ENCODE data around the gene P4HA2.

The P4HA2 gene

DNA sequence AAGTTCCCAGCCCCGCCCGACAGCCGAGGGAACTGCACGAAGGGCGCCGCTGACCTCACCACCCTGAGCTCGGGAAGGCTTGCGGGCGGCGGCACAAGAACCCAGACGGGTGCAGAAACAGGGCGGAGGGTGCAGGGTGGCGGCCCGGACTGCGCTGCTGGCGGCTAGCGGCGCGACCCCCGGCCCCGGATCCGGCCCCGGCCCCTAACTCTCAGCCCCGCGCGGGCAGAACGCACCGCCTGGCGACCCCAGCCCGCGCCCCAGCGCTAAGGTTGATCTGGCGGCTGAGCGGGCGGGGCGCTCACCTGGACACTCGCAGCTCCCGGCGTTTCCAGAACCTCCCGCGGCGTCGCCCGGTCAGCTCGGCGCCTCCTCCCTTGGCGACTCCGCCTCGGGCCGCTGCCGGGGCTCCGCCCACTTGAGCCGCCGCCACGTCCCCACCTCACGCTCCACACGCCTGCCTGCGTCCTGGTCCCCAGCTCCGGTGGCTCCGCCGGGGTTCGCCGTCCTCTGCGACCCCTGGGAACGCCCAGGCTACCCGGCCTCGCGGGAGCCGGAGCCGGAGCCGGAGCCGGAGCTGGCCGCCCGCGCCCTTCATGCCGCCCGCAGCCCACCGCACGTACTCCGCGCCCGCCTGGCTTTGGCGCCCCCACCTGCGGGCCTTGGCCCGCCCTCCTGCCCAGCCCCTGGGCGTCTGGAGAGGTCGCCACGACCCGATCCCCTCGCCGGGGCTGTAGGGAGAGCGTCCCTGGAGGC is at the start of gene P4HA2:
Gene P4HA2, minus strand, starts transcription at position 369 of the 756 bp plus-strand sequence. CDS start 9,227 bp downstream, outside the sequence.
- peak; percentile 31 to 47 for DNase-seq

DNA sequence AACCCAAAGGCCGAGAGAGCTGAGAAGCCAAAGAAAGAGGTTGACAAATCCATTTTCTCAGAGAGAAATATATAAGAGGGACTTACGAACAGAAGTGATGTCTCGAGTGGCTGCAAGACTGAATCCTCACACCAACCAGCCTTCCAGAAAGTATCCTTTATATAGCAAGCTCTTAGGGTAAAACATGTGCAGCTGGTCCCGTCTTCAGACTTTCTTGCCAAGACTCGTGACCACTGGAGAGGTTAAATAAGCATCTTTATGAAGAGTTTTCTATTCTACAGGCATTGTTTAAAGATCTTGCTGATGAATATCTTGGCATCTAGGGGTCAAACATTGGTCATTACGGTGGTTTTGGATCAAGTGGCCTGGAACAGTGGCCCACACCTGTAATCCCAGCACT is 49.6 kb upstream of the P4HA2 start:
- no peak for DNase-seq

DNA sequence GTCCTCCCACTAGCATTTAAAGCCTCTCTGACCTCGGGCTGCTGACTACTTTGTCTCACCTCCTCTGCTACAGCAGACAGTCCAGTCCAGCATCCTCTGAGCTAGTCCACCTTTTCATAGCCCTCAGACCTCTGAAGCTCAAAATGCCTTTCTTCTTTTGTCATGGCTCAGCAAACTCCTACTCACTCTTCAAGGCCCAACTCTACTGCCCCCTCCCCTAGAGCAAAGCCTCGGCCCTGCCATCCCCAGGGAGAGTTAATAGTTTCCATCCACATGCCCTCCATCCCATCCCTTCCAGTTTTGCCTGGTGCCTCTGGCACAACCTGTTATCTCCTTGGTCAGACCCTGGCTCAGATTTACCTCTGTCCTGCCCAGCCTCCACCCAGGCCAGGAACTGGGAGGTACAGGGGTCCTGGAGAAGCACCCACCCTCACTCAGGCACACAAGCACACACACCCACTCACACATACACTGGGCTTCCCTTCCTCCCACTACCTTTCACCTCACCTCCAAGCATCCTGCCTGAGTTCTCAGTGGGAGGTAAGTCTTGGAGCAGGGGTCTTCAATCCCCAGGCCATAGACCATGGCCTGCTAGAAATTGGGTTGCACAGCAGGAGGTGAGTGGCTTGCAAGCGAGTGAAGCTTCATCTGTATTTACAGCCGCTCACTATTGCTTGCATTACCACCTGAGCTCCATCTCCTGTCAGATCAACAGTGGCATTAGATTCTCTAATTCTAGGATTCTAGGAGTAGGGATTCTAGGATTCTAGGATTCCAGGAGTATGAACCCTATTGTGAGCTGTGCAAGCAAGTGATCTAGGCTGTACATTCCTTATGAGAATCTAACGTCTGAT is 47.9 kb upstream of the P4HA2 start:
- DNase-seq, result no peak

DNA sequence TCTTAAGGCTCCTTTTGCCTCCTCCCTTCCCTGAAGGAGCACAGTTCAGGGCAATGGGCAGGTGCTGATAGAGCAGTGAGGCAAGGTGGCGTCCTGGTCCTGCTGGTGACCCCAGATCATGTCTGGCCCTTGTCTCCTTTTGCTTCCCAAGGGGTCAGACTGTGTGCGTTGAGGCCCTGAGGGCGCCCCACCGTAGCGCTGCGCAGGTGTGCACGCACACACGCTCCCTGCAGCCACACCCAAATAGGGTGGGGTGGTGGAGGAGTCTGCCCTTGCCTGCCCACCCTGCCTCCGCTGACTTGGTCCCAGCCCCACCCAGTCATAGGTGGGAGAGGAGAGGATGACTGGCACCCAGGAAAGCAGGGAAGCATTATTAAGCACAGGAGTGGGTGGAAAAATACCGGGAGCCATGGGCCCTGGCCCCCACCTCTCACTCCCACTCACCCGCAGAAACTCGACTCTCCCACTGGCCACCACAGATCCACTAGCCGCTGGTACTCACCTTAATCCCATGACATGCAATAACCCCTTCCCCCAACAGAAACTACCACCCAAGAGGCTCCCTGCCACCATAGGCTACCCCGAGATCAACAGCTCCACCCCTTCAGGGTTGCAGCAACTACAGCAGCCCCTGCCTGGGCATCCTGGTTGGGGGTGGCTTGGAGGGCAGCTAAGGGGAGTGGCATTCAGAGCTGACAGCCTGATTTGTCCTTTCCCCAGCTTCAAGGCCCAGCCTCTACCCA is 46.6 kb upstream of the P4HA2 start:
- no peak for DNase-seq

DNA sequence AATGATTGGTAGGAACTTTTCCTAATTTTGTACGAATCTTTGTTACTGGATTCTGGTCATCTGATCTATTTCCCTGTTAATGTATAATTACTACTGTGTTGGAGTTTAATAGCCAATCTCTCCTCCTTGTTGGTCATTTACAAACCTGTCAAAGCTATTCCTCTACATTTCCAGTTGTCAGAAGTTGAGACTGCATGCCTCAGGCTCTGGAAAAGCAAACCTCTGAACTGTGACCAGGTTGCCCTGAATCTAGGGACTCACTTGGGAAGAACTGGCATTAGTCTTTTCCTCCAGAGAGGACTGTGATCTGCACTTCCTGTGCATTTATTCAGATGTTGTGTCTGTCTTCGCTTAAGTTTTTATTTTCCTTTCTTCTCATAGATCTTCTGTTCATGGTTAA is 46.0 kb upstream of the P4HA2 start:
- DNase-seq, result no peak

DNA sequence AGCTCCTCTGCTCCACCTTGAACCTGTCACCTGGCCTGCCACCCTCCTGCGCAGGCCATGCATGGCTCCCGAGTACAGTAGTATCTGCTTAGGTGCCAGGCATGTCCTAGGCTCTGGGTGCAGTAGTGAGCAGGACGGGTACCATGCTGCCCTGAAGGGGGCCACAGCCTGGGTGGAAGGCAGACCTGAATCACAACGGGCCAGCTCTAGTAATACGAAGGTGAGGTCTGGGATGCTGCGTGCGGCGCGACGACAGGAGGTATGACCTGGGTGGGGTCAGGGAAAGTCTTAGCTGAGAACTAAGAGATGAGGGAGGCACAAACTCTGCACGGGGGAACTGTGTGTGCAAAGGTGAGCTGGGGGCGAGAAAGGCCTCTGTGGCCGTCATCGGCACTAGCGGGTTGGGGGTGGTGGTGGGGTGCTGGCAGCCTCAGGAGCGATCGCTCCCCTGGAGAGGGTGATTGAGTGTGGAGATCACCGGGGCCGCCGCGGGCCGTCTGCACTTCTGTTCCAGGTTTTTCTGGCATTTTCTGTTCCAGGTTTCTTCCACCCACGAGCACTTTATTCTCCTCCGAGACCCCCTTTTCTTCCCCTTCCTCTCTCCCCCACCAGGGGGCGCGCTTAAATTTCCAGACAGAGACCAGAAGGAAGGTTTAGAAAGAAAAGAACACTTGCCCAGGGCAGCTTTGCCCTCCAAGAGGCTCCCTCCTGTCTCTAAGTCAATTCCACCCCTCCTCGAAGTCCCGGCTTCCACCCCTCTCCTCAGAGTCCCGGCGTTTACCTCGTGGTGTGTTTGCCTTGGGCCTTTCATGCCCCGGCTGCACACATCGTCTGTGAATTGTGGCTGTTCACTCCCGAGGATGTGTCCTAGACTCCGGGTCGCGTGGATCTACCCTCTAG is 44.9 kb upstream of the P4HA2 start:
- peak; percentile 48 to 67 for DNase-seq

DNA sequence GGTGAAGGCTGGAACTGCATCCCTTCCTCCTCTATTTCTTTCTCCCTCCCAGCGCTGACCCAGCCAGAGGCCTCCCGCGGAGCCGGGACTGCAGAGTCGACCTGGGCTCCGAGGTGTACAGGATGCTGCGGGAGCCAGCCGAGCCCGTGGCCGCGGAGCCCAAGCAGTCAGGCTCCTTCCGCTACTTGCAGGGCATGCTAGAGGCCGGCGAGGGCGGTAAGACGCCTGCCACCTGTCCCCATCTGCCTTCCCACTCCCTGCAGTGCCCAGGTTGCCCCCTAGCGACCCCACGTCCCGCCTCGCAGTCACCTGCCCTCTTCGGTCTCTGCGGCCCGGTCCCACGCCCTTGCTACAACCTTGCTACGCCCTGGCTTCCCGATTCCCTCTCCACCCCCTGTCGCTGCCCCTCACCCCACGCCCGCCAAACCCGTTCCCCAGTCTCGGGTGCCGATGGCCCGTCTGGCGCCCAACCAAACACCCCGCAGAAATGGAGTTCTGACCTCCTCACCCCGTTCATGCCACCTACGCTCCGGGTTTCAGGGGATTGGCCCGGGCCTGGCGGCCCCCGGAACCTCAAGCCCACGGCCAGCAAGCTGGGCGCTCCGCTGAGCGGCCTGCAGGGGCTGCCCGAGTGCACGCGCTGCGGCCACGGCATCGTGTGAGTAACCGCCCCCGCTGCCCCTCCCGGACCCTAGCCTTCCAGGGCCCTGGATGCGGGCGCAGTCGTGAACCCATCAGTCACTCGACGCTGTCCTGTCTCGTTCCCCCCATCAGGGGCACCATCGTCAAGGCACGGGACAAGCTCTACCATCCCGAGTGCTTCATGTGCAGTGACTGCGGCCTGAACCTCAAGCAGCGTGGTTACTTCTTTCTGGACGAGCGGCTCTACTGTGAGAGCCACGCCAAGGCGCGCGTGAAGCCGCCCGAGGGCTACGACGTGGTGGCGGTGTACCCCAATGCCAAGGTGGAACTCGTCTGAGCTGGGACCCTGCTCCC is 43.9 kb upstream of the P4HA2 start:
- DNase-seq, result peak in 1 of 2 donors; percentile 17

DNA sequence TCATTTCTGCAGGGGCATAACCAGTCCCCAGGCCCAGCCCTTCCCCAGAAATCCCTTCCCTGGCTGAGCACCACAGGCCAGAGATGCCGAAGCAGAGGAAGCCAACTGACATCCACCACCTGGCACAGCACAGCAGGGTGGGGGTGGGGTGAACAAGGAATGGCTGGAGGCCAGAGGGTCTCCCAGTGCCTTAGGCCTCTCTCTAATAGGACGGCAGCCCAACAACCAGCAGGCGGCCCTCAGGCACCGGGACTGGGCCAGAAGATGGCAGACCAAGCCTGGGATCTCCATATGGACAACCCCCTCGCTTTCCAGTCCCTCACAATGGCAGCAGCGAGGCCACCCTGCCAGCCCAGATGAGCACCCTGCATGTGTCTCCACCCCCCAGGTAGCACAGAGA is 43.1 kb upstream of the P4HA2 start:
- DNase-seq, result no peak

DNA sequence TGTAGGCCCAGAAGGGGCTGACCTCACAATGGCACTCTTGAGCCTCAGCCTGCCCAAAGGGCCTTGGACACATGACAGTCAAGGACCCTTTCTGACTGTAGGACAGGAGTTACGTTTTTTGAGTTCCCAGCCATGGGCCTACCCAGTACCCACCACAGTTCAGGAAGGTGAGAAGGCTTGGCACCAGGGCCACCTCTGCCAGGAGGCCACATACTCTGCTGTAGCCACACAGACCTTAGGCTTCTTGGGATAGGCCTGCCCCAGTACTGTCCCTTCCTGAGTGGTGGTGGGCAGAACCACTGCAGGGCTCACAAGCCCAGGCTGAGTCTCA is 42.6 kb upstream of the P4HA2 start:
- no peak for DNase-seq

DNA sequence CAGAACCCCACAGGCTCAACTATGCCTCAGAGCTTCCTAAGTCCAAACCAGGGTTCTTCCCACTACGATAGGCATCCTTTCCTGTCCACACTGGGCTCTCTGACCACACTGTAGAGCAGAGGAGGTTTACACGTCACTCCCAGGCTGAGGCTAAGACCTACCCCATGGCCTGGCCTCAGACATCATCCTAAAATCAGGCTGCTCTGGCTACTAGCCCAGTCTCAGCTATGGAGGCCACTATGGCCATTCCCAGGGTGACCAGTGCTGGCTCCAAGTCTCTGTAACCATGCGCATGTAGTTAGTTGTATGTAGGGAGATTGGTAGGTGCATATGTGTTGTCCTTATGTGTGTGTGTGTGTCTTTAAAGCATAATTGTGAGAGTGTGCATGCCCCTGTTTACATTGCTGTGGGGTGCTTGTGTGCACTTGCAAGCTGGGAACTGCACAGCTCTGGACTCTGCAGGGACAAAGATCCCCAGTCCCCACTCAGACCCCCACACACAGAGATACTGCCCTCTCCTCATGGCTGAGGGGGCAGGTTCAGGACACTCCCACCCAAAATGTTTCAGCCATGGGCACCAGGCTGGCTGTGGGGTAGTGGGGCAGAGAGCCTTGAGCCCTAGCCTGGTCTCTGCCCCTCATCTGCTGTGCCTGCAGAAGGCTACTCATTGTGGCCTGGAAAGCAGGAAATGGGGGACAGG is 42.1 kb upstream of the P4HA2 start:
- no peak for DNase-seq

DNA sequence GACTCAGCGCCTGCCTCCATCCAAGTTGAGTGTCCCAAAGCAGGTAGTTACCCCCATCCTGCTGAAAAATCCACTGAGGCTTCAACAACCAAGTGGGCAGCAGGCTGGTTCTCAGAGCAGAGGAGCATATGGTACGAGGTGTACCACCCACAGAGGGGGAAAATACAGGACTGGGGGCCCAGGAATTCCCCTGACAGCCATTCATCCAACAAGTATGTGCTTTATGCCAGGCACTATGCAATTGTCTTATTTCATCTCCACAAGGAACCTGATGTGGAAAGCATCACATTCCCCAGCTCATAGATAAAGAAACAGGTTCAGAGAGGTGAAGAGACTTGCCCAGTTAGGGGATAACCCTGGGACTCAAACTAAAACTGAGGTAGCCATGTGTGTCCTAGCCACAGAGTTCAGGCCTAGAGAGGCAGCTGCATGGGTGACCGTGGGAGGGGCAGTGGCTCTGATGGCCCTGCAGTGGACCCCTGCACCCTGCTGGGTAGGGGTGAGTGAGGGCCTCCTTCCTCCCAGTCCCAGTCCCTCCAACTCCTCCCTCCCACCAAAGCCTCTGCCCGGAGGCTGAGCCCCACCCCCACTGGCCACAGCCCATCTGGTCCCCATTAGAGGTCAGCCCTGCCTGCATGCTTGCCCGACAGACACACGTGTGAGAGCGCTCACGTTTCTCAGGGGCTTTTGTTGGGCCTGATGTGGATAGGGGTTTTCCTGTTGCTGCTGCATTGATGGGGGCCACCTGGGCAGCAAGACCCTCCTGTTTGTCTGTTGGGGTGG is 41.3 kb upstream of the P4HA2 start:
- DNase-seq, result no peak

DNA sequence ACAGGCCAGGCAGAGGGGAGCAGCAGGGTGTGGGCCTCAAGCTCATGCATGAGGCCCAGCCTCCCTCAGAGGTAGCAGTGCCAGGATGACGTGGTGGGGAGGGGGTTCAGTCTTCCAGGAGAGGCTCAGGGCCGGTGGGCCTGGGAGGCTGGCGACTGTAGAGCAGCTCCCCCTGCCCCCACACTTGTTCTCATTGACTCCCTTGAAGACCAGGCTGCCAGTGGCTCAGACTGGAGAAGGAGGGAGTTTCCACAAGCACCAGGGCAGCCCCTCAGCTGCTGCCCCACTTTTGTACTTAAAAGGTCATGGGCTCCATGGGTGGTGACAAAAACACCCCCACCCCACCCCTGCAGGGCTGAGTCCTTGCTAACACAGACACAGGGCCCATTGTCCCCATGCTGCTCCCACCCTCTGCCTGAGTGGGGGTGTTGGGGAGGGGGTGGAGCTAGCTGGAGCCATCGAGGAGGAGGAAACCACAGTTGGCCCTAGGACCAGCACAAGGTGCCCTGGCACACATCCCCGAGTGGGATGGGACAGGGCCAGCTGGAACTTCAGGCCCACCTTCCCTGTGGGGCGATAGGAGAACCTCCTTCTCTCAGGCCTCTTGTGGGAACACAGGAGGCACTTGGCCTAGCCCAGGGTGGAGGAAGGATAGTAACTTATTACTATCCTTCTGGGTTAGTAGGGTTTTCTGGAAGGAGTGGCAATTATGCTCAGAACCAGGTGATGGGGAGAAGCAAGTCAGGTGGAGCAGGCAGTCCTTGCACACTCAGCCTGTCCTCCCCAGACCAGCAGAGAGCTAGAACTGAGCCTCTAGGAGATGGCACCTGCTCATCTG is 40.5 kb upstream of the P4HA2 start:
- DNase-seq, result no peak

DNA sequence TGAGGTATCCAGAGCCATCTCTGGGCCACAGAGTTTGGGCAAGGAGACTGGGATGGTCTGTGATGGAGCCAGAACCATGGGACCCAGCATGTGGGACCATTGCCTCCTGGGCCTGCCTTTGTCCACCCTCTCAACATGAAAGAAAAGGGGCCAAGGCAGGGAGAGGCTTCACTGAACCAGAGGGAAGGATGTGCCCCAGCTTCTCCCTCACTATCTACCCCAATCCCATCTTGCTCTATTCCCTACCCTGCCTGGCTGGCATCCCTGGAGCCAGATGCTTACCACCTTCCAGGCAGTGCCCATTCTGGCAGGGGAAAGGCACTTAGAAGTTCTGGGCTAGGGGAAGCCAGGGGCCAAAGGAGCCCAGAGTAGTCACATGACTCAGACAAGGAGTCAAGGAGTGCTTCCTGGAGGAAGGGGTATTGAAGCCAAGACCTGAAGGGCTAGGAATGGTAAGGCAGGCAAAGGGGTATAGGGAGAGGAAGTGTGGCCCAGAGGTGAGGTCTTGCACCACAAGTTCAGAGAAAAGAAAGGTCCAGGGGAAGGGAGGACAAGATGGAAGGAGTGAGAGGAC is 39.6 kb upstream of the P4HA2 start:
- no peak for DNase-seq

DNA sequence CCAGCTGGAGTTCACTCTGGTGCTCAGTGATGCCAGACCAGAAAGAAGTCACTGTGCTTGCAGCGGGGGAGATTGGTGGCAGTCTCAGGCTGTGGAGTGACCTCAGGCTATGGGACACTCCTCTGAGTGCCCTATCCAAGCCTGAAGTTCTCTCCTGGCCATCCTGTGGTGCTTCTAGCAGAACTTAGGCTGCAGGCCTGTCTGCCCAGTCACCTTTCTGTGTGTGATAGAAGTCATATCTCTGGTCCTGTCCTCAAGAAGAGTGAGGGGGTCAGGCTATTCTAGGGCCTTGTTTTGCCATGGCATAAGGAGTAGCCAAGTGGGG is 39.1 kb upstream of the P4HA2 start:
- no peak for DNase-seq

DNA sequence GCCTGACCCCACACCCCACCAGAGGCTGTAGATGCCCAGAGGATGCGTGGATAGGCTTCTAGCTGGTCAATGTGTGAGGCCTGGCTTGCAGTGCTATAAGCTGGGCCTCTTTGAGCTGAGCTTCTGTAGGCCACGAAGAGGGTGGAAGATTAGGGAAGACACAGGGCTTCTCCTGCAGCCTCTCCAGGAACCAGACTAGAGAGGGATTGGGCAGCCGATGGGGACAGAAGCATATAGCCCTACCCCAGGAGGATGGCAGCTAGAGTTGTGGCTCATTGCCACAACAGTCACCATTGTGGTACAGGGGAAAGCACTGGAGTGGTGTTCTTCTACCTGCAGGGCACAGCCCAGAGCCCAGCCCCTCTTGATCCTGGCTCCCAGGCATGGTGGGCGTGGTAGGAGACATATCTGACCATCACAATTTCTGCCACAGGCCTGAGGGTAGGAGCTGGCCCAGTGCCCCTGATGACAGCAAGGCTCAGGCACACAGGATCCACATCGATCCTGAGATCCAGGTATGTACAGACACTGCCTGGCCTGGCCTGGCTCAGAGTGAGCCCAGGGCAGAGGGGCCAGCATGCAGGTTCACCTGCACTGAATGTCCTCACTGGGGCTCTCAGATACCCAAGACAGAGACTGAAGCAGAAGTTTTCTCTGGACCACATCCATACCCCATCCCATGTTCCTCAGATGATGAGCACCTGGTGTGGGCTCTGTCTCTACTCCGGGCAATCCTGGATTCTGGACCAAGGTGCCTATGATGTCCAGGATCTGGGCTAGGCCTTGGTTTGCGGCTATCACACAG is 38.6 kb upstream of the P4HA2 start:
- no peak for DNase-seq

DNA sequence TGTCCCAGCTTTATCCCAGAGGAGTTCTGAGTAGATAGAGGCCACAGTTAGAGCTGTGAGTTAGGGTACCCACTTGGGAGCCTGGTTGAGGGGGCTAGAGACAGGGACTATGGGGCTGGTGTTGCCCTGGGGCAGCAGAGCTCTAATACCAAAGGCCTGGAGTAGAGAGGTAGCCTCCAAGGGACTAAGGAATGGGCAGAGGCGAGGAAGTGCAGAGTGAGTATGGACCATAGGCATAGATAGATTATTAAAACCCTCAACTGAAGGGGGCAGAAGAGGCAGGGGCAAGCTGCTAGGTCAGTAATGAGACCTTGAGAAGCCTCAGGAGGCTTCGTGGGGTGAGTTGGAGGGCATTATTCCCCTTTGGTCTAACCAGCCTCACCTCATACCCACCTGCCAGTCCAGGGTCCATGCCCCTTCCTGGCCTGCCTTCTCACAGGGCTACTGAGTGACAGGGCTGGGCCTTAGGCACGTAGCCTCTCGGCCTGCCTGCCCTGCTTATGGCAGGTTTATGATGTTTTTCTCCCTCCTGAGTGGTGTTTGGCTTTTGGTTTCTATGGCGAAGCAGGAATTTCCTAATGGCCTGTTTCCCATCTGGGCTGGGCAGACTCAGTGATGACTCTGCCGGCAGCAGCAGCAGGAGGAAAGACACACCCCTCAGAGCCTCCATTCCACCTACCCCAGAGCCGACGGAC is 37.8 kb upstream of the P4HA2 start:
- no peak for DNase-seq
